IMR-90 (cell line): ENCODE data around the gene MFSD12. TPM values are rescaled to one million over a fixed set of nuclear protein-coding genes. Genes with fewer than 3 reads are reported as not detected.
A peak's percentile ranks its signal among the peaks of the same experiment; 100 is the strongest.

Experiments
- ATAC-seq: fragments of 200-7000 bp; cut with Tn5 transposase; 2 replicates; pipeline ENCODE4 v1.9.1; 2020; ENCODE audit warnings: low read depth, mild to moderate bottlenecking, moderate library complexity
- BruUV-seq: library from RNA; stranded (reverse); fragments of 400-500 nt; replicated peaks from 2 replicates; lab custom pipeline; 2021; lab: Mats Ljungman, UMichigan
- CTCF ChIA-PET: fragments of 300-600 bp; formaldehyde crosslinking; extraction: SDS; loops from one replicate; lab custom pipeline; 2021; ENCODE audit warnings: antibody characterized with exemption; lab: Yijun Ruan, JAX
- POLR2A ChIA-PET: fragments of 300-600 bp; sonication (Branson Sonifier 250); formaldehyde crosslinking; loops from one replicate; lab custom pipeline; 2022; ENCODE audit warnings: antibody characterized with exemption; ENCODE audit not compliant: unreplicated experiment; lab: Charles Lee
- DNase-seq: peaks from one replicate; pipeline ENCODE4 v3.0.0; 2013
- H2AFZ ChIP-seq: replicated peaks from 2 replicates; pipeline ENCODE3; 2013; ENCODE audit warnings: low read length, mild to moderate bottlenecking; ENCODE audit not compliant: poor library complexity
- H2AK5ac ChIP-seq: 2 replicates; pipeline ENCODE4 v1.6.1; 2013; ENCODE audit warnings: low read depth, low read length, inconsistent platforms
- H2AK9ac ChIP-seq: replicated peaks from 2 replicates; pipeline ENCODE3; 2013; ENCODE audit warnings: mild to moderate bottlenecking, low read depth, low read length, moderate library complexity; ENCODE audit not compliant: poor library complexity
- H2BK120ac ChIP-seq: 2 replicates; pipeline ENCODE4 v1.6.1; 2013; ENCODE audit warnings: low read depth, low read length, inconsistent platforms
- H2BK15ac ChIP-seq: 3 replicates; pipeline ENCODE4 v1.6.1; 2013; ENCODE audit warnings: low read depth, low read length, inconsistent platforms
- H2BK20ac ChIP-seq: 2 replicates; pipeline ENCODE4 v1.6.1; 2013; ENCODE audit warnings: low read depth, mild to moderate bottlenecking, inconsistent platforms, low read length, moderate library complexity
- H2BK5ac ChIP-seq: 2 replicates; pipeline ENCODE4 v1.6.1; 2013; ENCODE audit warnings: mild to moderate bottlenecking, low read depth, low read length, inconsistent platforms; ENCODE audit not compliant: poor library complexity, severe bottlenecking
- H3K14ac ChIP-seq: replicated peaks from 2 replicates; pipeline ENCODE4 v1.6.1; 2013; ENCODE audit warnings: low read depth, low read length, inconsistent platforms
- H3K18ac ChIP-seq: 2 replicates; pipeline ENCODE4 v1.6.1; 2013; ENCODE audit warnings: low read depth, low read length, control low read depth
- H3K23ac ChIP-seq: 2 replicates; pipeline ENCODE4 v1.6.1; 2013; ENCODE audit warnings: low read depth, low read length, inconsistent platforms
- H3K27ac ChIP-seq: 2 replicates; pipeline ENCODE4 v1.5.1; 2013; ENCODE audit warnings: mild to moderate bottlenecking, control low read depth, low read length; ENCODE audit not compliant: insufficient read depth
- H3K27me3 ChIP-seq: 2 replicates; pipeline ENCODE4 v1.6.1; 2013; ENCODE audit warnings: low read length; ENCODE audit not compliant: control insufficient read depth, insufficient read depth
- H3K36me3 ChIP-seq: 2 replicates; pipeline ENCODE4 v1.6.1; 2013; ENCODE audit warnings: low read length, mixed read lengths; ENCODE audit not compliant: control insufficient read depth, insufficient read depth
- H3K4ac ChIP-seq: 2 replicates; pipeline ENCODE4 v1.6.1; 2013; ENCODE audit warnings: low read depth, low read length, inconsistent platforms
- H3K4me1 ChIP-seq: 2 replicates; pipeline ENCODE4 v1.6.1; 2013; ENCODE audit warnings: low read length, mixed read lengths; ENCODE audit not compliant: control insufficient read depth, insufficient read depth
- H3K4me2 ChIP-seq: 2 replicates; pipeline ENCODE4 v1.6.1; 2013; ENCODE audit warnings: low read depth, mild to moderate bottlenecking, control low read depth, low read length, moderate library complexity
- H3K4me3 ChIP-seq: 2 replicates; pipeline ENCODE4 v1.5.1; 2013; ENCODE audit warnings: low read depth, mild to moderate bottlenecking, control low read depth, low read length, moderate library complexity; ENCODE audit not compliant: insufficient read depth
- H3K56ac ChIP-seq: 2 replicates; pipeline ENCODE4 v1.6.1; 2013; ENCODE audit warnings: low read length, inconsistent platforms; ENCODE audit not compliant: insufficient read depth; ENCODE audit errors: extremely low read depth
- H3K79me1 ChIP-seq, 2 experiments: 2 replicates each; pipeline ENCODE4 v1.6.1; 2013; ENCODE audit warnings: low read length in 2 of 2, inconsistent platforms in 1 of 2, low read depth in 1 of 2
- H3K9ac ChIP-seq: 2 replicates; pipeline ENCODE4 v1.6.1; 2013; ENCODE audit warnings: low read depth, low read length, control low read depth
- H3K9me1 ChIP-seq: 2 replicates; pipeline ENCODE4 v1.6.1; 2013; ENCODE audit warnings: low read length, inconsistent platforms; ENCODE audit not compliant: insufficient read depth
- H3K9me3 ChIP-seq: 2 replicates; pipeline ENCODE4 v1.6.1; 2013; ENCODE audit warnings: low read length; ENCODE audit not compliant: control insufficient read depth, insufficient read depth
- H4K20me1 ChIP-seq: 2 replicates; pipeline ENCODE4 v1.6.1; 2013; ENCODE audit warnings: low read length, inconsistent platforms; ENCODE audit not compliant: insufficient read depth
- H4K5ac ChIP-seq: 2 replicates; pipeline ENCODE4 v1.6.1; 2013; ENCODE audit warnings: mild to moderate bottlenecking, low read depth, low read length, control low read depth
- H4K8ac ChIP-seq, 2 experiments: 2 replicates each; pipeline ENCODE4 v1.6.1; 2013; ENCODE audit warnings: low read depth in 2 of 2, low read length in 2 of 2, control low read depth in 1 of 2, inconsistent platforms in 1 of 2
- H4K91ac ChIP-seq: 2 replicates; pipeline ENCODE4 v1.6.1; 2013; ENCODE audit warnings: low read depth, low read length, inconsistent platforms; ENCODE audit not compliant: insufficient read depth
- CEBPB ChIP-seq: IDR thresholded peaks from 2 replicates; pipeline ENCODE4 v1.6.1; 2012; ENCODE audit warnings: low read depth, low read length, improper control_type of control experiment
- MAZ ChIP-seq: IDR thresholded peaks from 2 replicates; pipeline ENCODE4 v1.6.1; 2012; ENCODE audit warnings: low read depth, mild to moderate bottlenecking, low read length, improper control_type of control experiment, moderate library complexity, borderline replicate concordance
- WGBS, 2 experiments: methylation state at CpG; one replicate each; pipeline versions ENCODE4 v1.1.5 to v1.1.7; 2013; ENCODE audit warnings: missing lambda C conversion rate in 2 of 2; ENCODE audit not compliant: insufficient read length in 1 of 2; ENCODE audit errors: extremely low coverage in 2 of 2; 5-methylcytosine and 5-hydroxymethylcytosine counted together
- dilution Hi-C: fragments of 300-500 bp; cut with HindIII; formaldehyde crosslinking; loops from one replicate; pipeline ENCODE4 v1.14.3; 2018; ENCODE audit warnings: low sequenced_read_pairs; ENCODE audit not compliant: unreplicated experiment
- in situ Hi-C: fragments of 300-500 bp; cut with MboI; formaldehyde crosslinking; loops from 3 replicates; pipeline ENCODE4 v1.14.3; 2019; ENCODE audit warnings: low sequenced_read_pairs, inconsistent platforms, mixed read lengths
- intact Hi-C: fragments of 100-400 bp; cut with micrococcal nuclease; formaldehyde crosslinking; loops from 2 replicates; pipeline ENCODE4 v1.10.0; 2022
- polyA plus RNA-seq, 3 experiments: library from polyadenylated mRNA; depleted of rRNA; stranded (reverse); fragments of >200 nt; gene quantifications; 2 replicates each; pipeline ENCODE4 v1.2.3, GENCODE V29; 2012; ENCODE audit warnings: low replicate concordance in 1 of 3
- total RNA-seq: library from RNA; depleted of rRNA; stranded (reverse); fragments of >200 nt; gene quantifications from 2 replicates; pipeline ENCODE4 v1.2.3, GENCODE V29; 2012

MFSD12 gene
- total and polyA plus RNA-seq, 2 of the 4 experiments (the other 2 are of a cell fraction), result 20.4 to 77.2 TPM

DNA sequence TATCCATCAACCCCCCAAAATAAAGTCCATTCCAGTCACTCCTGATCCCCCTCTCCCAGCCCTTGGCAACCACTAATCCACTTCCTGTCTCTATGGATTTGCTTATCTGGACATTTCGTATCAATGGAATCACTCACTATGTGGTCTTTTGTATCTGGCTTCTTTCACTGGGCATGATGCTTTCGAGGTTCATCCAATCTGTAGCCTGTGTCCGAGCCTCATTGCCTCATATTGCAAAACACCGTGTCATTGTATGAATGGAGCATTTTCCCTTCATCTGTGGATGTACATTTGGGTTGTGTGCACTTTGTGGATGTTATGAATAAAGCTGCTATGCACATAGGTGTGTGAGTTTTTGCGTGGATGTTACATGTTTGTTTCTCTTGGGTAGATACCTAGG is 52.7 kb downstream of the MFSD12 start:
- Histone ChIP-seq H3K4me2 (no peak overlapping the region), H3K23ac (0 out of 2 replicates have a peak overlapping the region, but pooled peaks have one; percentile 68), H3K4me1 (peaks cover 15% of the 10 kb centered on the region), H2AK9ac (no peak overlapping the region), H2BK15ac (peak overlapping the region; percentile 82; the same call in 1 of the 3 replicates), H4K20me1 (peaks cover 26% of the 10 kb centered on the region), H4K91ac (peak overlapping the region; percentile 48), H3K4me3 (no peak overlapping the region), H3K9me3 (no peaks in the 10 kb centered on the region), H2AFZ (peak overlapping the region; percentile 77), H2BK120ac (peak overlapping the region; percentile 60; the same call in 1 of the 2 replicates), H3K56ac (no peak overlapping the region), H3K9ac (no peak overlapping the region), H2AK5ac (peak overlapping the region; percentile 94; the same call in 1 of the 2 replicates), H3K36me3 (peaks cover 3% of the 10 kb centered on the region; the same call in 1 of the 2 replicates), H3K27ac (no peak overlapping the region), H3K14ac (0 out of 2 replicates have a peak overlapping the region, but pooled peaks have one; percentile 17), H3K27me3 (no peaks in the 10 kb centered on the region), H3K18ac (no peak overlapping the region), H4K5ac (peak overlapping the region; percentile 33; the same call in 1 of the 2 replicates), H3K79me1 (peaks cover 5 to 47% of the 10 kb centered on the region in 2 experiments; a peak in 3 of 4 replicates), H2BK20ac (peak overlapping the region; percentile 82), H3K9me1 (peaks cover 17% of the 10 kb centered on the region), H4K8ac (peak overlapping the region; percentile 35 to 90), H2BK5ac (no peak overlapping the region), H3K4ac (peak overlapping the region; percentile 68; the same call in 1 of the 2 replicates)
- ChIA-PET POLR2A (no interaction called here), CTCF (interaction anchor here (0.7 kb wide), 1 partner anchor 76 kb away, joined by 3 read pairs; no protein-coding TSS in a partner anchor)
- DNase-seq, result no peak
- no peak for ATAC-seq
- dilution Hi-C loops, result no loop called here
- in situ Hi-C loops, result no loop called here
- no TSS peak for BruUV-seq
- TF ChIP-seq CEBPB (peak; percentile 76), MAZ (no peak)
- 93% methylated on average over 2 of the region's 5 CpGs; no CpG with 5 or more reads in 1 of the 2 experiments for WGBS, 2 experiments
- intact Hi-C loops, result loop anchor here (5.0 kb wide), 1 partner anchor 123 kb away; the partner anchor contains the start of gene CACTIN
